ENCODE results near the gene CX3CL1. TPM values are rescaled to one million over a fixed set of nuclear protein-coding genes. Genes with fewer than 3 reads are reported as not detected.
"Not testable (repeated sequence)": the region's sequence is repeated elsewhere in the genome, so short reads cannot be mapped to it uniquely, and the experiment has no call there.

Gene CX3CL1
- total RNA-seq, 4 donors from 2014 or later, result 1.0 to 31.2 (median 7.1) TPM

DNA sequence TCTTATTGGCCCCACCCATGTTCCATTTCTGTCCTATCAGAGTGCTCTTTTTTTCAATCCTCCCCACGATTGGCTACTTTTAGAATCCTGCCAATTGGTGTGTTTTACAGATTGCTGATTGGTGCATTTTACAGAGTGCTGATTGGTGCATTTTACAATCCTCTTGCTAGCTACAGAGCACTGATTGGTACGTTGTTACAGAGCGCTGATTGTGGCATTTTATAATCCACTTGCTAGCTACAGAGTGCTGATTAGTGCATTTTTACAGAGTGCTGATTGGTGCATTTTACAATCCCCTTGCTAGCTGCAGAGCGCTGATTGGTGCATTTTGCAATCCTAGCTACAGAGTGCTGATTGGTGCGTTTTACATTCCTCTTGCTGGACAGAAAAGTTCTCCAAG, 22.7 kb downstream of the CX3CL1 start:
- Histone ChIP-seq H3K27ac (no peak overlapping the region), H3K27me3 (no peaks in the 10 kb centered on the region), H3K4me3 (no peak overlapping the region), H3K9me3 (no peaks in the 10 kb centered on the region), H3K4me1 (no peaks in the 10 kb centered on the region), H3K36me3 (no peaks in the 10 kb centered on the region)
- no peak for DNase-seq
- intact Hi-C loops (cut with DNase I; ENCODE audit: low total_unique reads), result no loop called here
- TF ChIP-seq, protein P1, sequence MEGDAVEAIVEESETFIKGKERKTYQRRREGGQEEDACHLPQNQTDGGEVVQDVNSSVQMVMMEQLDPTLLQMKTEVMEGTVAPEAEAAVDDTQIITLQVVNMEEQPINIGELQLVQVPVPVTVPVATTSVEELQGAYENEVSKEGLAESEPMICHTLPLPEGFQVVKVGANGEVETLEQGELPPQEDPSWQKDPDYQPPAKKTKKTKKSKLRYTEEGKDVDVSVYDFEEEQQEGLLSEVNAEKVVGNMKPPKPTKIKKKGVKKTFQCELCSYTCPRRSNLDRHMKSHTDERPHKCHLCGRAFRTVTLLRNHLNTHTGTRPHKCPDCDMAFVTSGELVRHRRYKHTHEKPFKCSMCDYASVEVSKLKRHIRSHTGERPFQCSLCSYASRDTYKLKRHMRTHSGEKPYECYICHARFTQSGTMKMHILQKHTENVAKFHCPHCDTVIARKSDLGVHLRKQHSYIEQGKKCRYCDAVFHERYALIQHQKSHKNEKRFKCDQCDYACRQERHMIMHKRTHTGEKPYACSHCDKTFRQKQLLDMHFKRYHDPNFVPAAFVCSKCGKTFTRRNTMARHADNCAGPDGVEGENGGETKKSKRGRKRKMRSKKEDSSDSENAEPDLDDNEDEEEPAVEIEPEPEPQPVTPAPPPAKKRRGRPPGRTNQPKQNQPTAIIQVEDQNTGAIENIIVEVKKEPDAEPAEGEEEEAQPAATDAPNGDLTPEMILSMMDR (IDR thresholded peaks at IDR 0.05), result no peak
- TF ChIP-seq POLR2A (IDR thresholded peaks at IDR 0.05), result no peak

DNA sequence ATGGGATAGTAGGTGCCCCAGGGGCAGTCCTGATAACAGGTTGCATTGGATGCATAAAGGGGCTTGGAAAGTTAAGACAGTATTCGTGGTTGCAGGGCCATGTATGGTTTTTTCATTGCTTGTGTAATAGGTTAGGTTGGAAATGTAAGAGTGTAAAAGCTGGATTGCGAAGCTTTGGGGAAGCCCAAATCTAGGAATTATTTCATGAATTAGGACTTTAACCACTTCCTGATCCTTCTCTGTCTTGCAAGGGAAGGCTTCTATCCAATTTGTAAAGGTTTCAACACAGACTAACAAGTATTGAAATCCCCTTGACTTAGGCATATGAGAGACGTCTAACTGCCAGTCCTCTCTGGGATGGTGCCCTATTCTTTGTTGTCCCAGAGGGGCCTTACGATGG, 24.5 kb downstream of the CX3CL1 start:
- DNase-seq, result no peak
- Histone ChIP-seq H3K36me3 (no peaks in the 10 kb centered on the region), H3K27me3 (no peaks in the 10 kb centered on the region), H3K4me1 (no peaks in the 10 kb centered on the region), H3K9me3 (no peaks in the 10 kb centered on the region), H3K27ac (no peak overlapping the region), H3K4me3 (no peak overlapping the region)
- TF ChIP-seq, protein P1 (IDR thresholded peaks at IDR 0.05), result no peak
- TF ChIP-seq POLR2A (IDR thresholded peaks at IDR 0.05), result no peak
- intact Hi-C loops (cut with DNase I; ENCODE audit: low total_unique reads), result no loop called here

DNA sequence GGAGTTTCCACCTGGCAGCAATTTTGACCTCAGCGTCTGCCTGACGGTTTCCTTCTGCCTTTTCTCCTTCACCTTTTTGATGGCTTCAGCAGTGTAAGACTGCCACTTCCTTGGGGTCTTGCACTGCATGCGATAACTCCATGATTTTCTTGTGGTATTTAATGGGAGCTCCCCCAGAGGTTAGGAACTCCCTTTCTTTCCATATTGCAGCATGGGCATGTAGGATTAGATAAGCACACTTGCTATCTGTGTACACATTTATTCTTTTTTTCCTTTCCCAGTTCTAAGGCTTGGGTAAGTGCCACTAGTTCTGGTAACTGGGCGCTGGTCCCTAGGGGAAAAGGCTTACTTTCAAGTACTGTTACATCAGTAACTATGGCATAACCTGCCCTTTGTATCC, 25.2 kb downstream of the CX3CL1 start:
- H3K9me3 ChIP-seq; H3K4me3 ChIP-seq; H3K4me1 ChIP-seq; DNase-seq; H3K27me3 ChIP-seq; H3K27ac ChIP-seq; H3K36me3 ChIP-seq; intact Hi-C loops (cut with DNase I; ENCODE audit: low total_unique reads): not testable (repeated sequence)

DNA sequence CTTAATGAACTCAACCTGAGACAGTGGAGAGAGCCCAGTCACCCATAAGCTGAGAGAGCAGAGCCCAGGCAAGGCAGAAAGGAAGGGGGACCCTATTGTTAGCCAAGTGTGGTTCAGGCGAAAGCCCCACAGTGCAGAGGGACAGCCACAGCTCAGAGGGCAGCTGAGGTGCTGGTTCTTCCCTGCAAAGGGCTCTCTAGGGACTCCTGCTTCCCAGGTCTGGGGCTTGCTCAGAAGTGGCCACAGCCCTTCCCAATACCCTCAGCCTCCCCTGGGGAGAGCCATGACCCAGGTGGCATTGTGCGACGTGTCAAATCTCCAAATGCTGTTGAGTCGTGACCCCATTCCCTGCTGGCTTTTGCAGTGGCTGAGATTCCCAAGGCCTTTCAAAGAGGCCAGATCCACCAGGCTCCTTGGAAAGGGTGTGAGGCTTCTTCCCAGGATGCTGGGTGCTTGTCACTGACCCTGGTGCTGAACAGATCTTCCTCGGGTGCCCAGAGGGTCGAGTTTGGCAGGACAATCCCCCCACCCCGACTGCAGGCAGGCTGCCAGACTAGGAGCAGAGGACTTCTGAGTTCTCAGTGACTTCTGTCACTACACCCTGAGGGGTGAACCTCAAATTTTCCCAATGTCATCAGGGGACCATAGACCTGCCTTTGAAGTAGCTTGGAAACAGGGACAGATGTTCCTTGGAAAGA, 29.8 kb downstream of the CX3CL1 start:
- intact Hi-C loops (cut with DNase I; ENCODE audit: low total_unique reads), result no loop called here

DNA sequence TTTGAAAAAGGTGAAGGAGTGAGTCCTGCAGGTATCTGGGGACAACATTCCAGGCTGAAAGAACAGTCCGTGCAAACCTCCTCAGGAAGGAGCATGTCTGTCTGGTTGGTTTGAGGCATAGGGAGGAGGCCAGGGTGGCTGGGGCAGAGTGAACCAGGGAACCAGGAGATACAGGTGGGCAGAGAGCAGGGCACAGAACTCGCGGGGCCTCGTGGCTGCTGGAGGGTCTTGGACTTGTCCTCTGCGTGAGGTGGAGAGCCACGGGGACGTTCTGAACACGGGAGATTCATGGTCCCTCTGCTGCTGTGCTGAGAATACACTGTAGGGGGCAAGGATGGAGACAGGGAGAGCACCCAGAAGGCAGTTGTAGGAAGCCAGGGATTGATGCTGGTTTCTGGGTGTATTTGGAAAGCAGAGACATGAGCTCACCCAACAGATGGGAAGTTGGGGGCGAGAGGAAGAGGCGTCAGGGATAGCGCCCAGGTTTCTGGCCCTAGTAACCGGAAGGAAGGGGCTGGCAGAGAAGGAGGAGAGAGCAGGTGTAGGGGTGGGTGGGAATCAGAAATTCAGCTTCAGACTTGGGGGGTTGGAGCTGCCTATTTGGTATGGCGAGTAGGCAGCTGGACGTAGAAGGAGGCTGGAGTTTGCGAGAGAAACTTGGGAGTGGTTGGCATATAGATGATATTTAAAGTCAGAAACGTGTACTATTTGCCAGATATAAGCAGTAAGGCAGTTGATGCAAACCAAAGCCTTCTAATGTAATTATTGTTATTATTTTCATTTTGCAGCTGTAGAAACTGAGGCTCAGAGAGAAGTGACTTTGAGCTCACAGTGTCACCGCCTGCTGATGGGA, 31.9 kb downstream of the CX3CL1 start, which contains the start of gene CCL17:
Gene CCL17 (plus strand): TSS at position 803 of the 853 bp plus-strand sequence. CDS start 9,166 bp downstream, outside the sequence.
- no peak within 1 kb of the TSS for H3K4me3 ChIP-seq
- no peaks in the 10 kb centered on the region for H3K4me1 ChIP-seq
- TF ChIP-seq, protein P1 (IDR thresholded peaks at IDR 0.05), result no peak
- TF ChIP-seq POLR2A (IDR thresholded peaks at IDR 0.05), result no peak
- no peaks in the 10 kb centered on the region for H3K9me3 ChIP-seq
- no peak within 1 kb of the TSS for H3K27ac ChIP-seq
- no peak for DNase-seq
- intact Hi-C loops (cut with DNase I; ENCODE audit: low total_unique reads), result no loop called here
- H3K27me3 ChIP-seq, result no peaks in the 10 kb centered on the region
- H3K36me3 ChIP-seq, result no peaks in the 10 kb centered on the region

More for the DNA sequence above, 29.8 kb downstream of the CX3CL1 start:
- DNase-seq, result no peak
- Histone ChIP-seq H3K4me1 (no peaks in the 10 kb centered on the region), H3K9me3 (no peaks in the 10 kb centered on the region), H3K27me3 (no peaks in the 10 kb centered on the region), H3K4me3 (no peak overlapping the region), H3K36me3 (no peaks in the 10 kb centered on the region), H3K27ac (no peak overlapping the region)
- TF ChIP-seq, protein P1 (IDR thresholded peaks at IDR 0.05), result no peak
- no peak for TF ChIP-seq POLR2A (IDR thresholded peaks at IDR 0.05)

Measured in uterus (tissue), 4 donors.